ENCODE results near the gene NRIP1.
A peak's percentile ranks its signal among the peaks of the same experiment; 100 is the strongest.

Gene NRIP1

DNA sequence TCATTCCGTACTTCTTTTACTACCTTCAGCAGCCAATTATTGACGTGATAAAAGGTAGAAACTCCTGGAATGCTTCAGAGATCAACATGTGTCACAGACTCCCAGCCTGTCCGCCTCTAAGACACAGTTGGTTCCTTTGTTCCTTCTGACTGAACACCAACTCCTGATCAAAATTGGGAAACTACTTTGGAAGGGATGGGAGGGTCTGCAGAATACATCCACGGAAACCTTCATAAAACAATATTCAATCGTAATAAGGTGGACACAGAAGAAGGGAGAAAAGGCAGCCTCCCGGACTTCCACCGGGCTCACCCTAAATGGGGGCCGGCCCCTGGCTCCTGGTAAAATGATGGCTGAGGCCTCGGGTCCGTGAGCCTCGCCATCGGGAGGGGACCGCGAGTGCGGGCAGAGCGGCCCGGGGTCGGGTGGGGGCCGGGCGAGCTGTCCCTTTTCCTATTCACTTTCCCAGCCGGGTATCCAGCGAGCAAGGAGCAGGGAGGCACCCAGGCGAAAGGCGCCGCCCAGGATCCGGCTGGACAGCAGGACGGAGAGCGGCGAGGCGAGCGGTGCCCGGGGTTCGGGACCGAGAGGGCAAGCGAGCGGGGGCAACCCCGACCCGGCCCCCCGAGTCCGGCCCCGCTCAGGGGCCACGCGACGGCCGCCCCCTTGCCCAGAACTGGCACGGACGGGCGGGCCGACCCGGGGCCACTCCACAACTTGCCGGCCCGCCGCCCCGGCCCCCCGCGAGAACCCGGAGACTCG is 805 bp downstream of the NRIP1 start:
- DNase-seq: no peak

GRCh38 chr21:15063081-15063813 is 1.6 kb downstream of the NRIP1 start:
- DNase-seq: no peak

- DNase-seq: peak; percentile 24
Measured at GRCh38 chr21:15062606-15062965, 2.2 kb downstream of the NRIP1 start.

DNA sequence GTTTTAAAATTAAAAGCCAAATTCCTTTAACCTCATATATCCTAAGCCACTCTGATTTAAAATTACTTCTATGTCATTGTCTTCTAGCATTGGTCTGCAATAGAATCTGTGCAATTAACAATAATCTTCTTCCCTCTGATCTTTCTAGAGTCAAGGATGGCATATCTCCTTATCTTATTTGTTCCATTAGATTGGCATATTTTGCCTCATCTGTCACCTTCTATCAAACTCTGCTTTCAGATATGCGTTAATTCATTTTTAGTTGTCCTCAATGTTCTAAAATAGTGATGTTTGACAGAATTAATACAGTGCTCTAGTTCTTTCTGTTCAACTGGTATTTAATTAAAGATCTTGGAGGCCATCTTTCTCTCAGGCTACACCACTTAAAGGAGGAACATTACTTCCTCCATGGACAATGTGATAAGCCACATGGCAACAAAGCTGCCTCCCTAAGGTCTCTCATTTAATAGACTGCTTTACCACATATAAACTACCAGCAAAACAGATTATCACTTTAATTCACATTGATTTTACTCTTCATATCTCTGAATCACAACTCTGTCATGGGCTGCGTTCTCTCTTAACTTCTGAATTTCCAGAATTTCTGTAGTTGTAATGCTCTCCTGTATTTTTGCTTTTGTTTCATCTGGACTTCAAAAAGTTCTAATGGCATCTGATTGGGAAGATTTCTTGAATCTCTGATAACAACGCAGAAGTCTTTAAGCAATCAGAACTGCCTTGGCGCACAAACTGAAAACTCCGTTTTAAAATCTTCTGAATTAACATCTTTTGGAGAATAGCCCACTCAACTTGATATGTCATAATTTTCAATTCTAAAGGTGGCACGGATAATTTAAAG is 2.8 kb downstream of the NRIP1 start:
- no peak for DNase-seq

DNA sequence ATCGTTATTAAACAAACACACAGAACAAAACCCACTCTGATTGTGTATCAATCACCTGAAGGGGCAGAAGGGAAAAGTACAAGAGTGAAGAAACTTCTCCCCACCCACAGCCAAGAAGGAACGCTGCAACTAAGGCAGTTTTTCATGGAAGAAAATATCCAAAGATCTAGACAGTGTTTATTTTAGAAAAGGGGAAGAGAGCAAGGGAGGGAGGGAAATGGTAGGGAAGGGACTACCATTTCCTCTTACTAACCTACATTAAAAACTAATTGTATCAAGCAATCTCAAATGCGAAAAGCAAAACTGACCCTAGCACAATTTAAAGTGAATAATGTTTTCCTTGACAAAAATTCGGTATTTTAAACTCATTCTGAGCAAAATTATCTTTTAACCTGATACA is 3.5 kb downstream of the NRIP1 start:
- DNase-seq: no peak

- DNase-seq: no peak
Measured at GRCh38 chr21:15060543-15061175, 4.1 kb downstream of the NRIP1 start.

DNA sequence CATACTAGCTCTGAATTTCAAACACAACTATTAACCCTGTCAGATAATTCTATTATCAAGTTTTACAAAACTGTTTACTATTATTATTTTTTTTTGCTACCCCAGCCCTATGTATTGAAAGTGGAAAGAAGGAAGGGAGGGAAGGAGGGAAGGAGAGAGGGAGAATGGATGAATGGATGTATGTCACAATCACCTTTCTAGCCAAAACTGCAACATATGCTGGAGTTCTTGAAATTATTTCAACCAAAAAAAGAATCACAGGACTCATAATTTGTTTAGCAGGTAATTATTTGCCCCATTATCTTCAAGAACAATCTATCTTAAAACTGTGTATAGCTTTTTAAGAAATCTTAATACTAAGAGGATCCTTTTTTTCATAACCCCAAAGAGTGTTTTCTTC is 5.4 kb downstream of the NRIP1 start:
- DNase-seq: no peak

DNA sequence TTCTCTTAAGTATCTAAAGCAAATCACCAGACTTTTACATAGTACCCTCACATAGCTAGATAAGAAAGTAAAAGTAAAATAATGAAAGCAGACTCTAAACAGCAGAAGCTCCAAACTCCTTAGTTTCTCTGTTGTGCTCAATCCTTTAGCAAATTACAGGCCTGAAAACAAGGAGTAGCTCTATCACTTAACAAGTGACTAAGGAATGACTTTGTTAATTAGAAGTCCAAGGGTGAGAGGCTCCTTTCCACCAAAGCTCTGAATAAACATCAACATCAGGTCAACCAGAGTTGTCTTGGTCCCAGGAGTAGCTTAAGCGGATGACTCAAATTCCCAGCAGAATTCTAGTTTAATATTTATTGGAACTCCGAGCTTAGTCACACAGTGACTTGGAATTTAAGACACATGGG is 5.9 kb downstream of the NRIP1 start:
- peak; percentile 15 for DNase-seq

DNA sequence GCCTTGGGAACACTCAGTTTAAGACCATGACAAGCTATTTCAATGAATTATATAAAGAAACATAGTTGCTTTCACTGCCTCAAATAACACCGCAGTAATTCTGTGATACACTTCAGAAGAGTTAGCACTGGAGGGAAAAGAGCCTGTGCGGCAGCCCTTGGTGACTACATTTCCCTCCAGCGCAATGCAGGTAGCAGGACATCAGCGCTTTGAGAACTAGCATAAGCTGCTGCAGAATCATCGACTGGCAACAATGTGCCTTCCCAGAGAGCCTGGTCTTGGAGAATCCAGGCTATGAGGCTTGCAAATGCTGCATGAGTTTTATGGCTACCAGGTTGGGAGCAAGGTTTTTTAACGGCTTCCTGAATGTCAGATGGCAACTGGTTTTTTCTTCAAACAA is 7.5 kb downstream of the NRIP1 start:
- DNase-seq: peak; percentile 46

- no peak for DNase-seq
Measured at GRCh38 chr21:15054606-15055239, 10.1 kb downstream of the NRIP1 start.

- no peak for DNase-seq
Measured at GRCh38 chr21:15054089-15054488, 10.7 kb downstream of the NRIP1 start.

DNA sequence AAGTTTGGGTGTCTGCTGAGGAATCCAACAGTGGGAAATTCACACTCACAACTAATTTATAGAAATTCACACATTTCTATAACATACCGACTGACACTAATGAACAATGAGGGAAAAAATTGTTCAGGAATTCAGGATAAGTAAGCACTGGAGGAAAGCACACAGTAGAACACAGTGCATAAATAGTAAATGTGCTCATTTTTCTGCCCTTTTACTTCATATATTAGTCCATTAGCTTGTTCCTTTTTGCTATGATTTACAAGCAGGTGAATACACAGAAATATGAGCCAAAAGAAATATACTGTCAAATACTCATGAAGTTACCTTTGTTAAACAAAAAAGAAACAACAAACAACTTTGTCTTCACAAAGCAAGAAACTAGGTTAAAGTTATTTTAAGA is 11.3 kb downstream of the NRIP1 start:
- DNase-seq: no peak

GRCh38 chr21:15052459-15052763 is 12.4 kb downstream of the NRIP1 start:
- no peak for DNase-seq

- no peak for DNase-seq
Measured at GRCh38 chr21:15051644-15052458, 12.9 kb downstream of the NRIP1 start.

- DNase-seq: no peak
Measured at GRCh38 chr21:15050568-15051377, 14.0 kb downstream of the NRIP1 start.

DNA sequence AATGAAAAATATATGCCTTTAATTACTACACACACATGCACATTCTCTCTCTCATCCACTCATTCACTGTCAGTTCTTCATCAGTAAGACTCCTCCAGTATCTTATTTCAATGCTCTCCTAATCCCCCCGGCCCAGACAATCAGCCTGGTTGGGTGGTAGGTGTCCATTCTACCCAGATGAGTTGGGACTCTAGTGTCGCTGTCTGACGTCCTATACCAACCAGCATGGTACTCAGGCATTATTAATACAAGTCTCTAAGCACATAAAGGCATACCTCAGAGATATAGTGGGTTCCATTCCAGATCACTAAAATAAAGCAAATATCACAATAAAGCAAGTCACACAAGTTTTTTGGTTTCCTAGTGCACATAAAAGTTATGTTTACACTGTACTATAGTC is 19.8 kb downstream of the NRIP1 start:
- no peak for DNase-seq

- DNase-seq: no peak
Measured at GRCh38 chr21:15042531-15042930, 22.3 kb downstream of the NRIP1 start.

DNA sequence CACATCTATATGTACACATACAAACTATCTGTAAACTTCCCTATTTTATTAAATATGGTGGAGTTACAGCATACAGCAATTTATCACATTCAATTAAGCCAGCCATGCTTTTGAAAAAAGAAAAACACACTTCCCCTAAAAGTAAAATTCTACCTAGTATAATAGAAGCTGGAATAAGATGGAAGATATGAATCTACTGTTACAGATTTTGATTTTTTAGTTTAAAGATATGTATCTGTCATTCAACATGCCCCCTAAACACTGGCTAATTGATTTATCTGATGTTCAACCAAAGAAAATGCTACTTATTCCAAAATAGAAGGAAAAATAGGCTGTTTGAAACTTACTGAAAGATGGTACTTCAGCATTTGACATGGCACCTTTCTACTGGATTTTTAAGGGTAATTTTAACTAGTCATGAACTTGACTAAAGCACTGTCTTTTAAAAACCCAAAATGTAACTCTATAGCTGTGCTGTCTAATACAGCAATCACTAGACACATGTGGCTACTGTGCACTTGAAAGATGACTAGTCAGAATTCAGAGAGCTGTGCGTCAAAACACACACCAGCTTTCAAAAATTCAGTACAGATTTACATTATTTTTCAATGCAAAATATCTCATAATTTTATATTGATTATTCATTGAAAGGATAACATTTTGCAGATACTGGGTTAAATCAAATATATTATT is 25.0 kb downstream of the NRIP1 start:
- DNase-seq: no peak

GRCh38 chr21:15037900-15038293 is 26.9 kb downstream of the NRIP1 start:
- DNase-seq: no peak

GRCh38 chr21:15037095-15037899 is 27.5 kb downstream of the NRIP1 start:
- no peak for DNase-seq

Measured in KG1 (cell line).